ENCODE data around the gene RFC3. TPM values are rescaled to one million over a fixed set of nuclear protein-coding genes. Genes with fewer than 3 reads are reported as not detected.

The RFC3 gene
- total RNA-seq, 1 donor from 2014 or later, result 82.7 TPM

- H3K4me3 Mint-ChIP-seq, result no peak overlapping the region
- no peak overlapping the region for H3K27ac Mint-ChIP-seq
- no peak overlapping the region for H3K4me2 ChIP-seq
Observed at GRCh38 chr13:33838647-33839046, 20.7 kb downstream of the RFC3 start.

GRCh38 chr13:33840402-33840801 is 22.5 kb downstream of the RFC3 start:
- Mint-ChIP-seq H3K27me3 (ENCODE audit: insufficient read depth, low read depth) (no peaks in the 10 kb centered on the region), H3K36me3 (peaks cover 35% of the 10 kb centered on the region), H3K4me3 (no peak overlapping the region), H3K27ac (no peak overlapping the region), H3K4me1 (no peaks in the 10 kb centered on the region), H3K9me3 (no peaks in the 10 kb centered on the region)
- H4K20me1 ChIP-seq (ENCODE audit: low read depth), result no peaks in the 10 kb centered on the region
- no peaks in the 10 kb centered on the region for H3K27me3 ChIP-seq
- no peak overlapping the region for H3K9ac ChIP-seq
- H3K4me3 ChIP-seq, result no peak overlapping the region
- no peak for DNase-seq (ENCODE audit: low spot score)
- peaks cover 19% of the 10 kb centered on the region for H3K36me3 ChIP-seq
- no peak overlapping the region for H2AFZ ChIP-seq (replicated peaks)
- H3F3A ChIP-seq (ENCODE audit: low read depth), result no peaks in the 10 kb centered on the region
- H3K4me1 ChIP-seq, result no peaks in the 10 kb centered on the region
- no peaks in the 10 kb centered on the region for H3K79me2 ChIP-seq (ENCODE audit: low read depth)
- H3K27ac ChIP-seq, result no peak overlapping the region
- TF ChIP-seq CTCF (IDR thresholded peaks at IDR 0.05), result no peak
- TF ChIP-seq EZH2 (IDR thresholded peaks at IDR 0.05), result no peak
- no peak for TF ChIP-seq EZH2phosphoT487 (IDR thresholded peaks at IDR 0.05)
- H3K9me3 ChIP-seq (ENCODE audit: low read depth), result no peaks in the 10 kb centered on the region
- no peak overlapping the region for H3K4me2 ChIP-seq

More at GRCh38 chr13:33838647-33839046, 20.7 kb downstream of the RFC3 start:
- Histone ChIP-seq H3K4me3 (no peak overlapping the region), H3K9me3 (ENCODE audit: low read depth) (no peaks in the 10 kb centered on the region), H3K36me3 (peaks cover 20% of the 10 kb centered on the region), H4K20me1 (ENCODE audit: low read depth) (no peaks in the 10 kb centered on the region), H3K4me1 (no peaks in the 10 kb centered on the region), H3K27ac (no peak overlapping the region), H3K27me3 (no peaks in the 10 kb centered on the region), H3F3A (ENCODE audit: low read depth) (no peaks in the 10 kb centered on the region), H3K9ac (no peak overlapping the region), H3K79me2 (ENCODE audit: low read depth) (no peaks in the 10 kb centered on the region), H2AFZ (replicated peaks) (no peak overlapping the region)
- TF ChIP-seq EZH2 (IDR thresholded peaks at IDR 0.05) (no peak), CTCF (IDR thresholded peaks at IDR 0.05) (no peak), EZH2phosphoT487 (IDR thresholded peaks at IDR 0.05) (no peak)
- Mint-ChIP-seq H3K27me3 (ENCODE audit: insufficient read depth, low read depth) (no peaks in the 10 kb centered on the region), H3K9me3 (no peaks in the 10 kb centered on the region), H3K36me3 (peaks cover 42% of the 10 kb centered on the region), H3K4me1 (no peaks in the 10 kb centered on the region)
- DNase-seq (ENCODE audit: low spot score), result no peak

- no peak overlapping the region for H3K27ac Mint-ChIP-seq
- Histone ChIP-seq H4K20me1 (ENCODE audit: low read depth) (no peaks in the 10 kb centered on the region), H3K4me1 (no peaks in the 10 kb centered on the region), H2AFZ (replicated peaks) (no peak overlapping the region), H3K27me3 (no peaks in the 10 kb centered on the region), H3F3A (ENCODE audit: low read depth) (no peaks in the 10 kb centered on the region), H3K4me2 (no peak overlapping the region), H3K79me2 (ENCODE audit: low read depth) (no peaks in the 10 kb centered on the region), H3K4me3 (no peak overlapping the region), H3K27ac (no peak overlapping the region), H3K9me3 (ENCODE audit: low read depth) (no peaks in the 10 kb centered on the region), H3K9ac (no peak overlapping the region), H3K36me3 (peaks cover 10% of the 10 kb centered on the region)
- H3K4me1 Mint-ChIP-seq, result no peaks in the 10 kb centered on the region
- no peak overlapping the region for H3K4me3 Mint-ChIP-seq
- TF ChIP-seq EZH2 (IDR thresholded peaks at IDR 0.05) (no peak), EZH2phosphoT487 (IDR thresholded peaks at IDR 0.05) (no peak), CTCF (IDR thresholded peaks at IDR 0.05) (no peak)
- no peak for DNase-seq (ENCODE audit: low spot score)
- no peaks in the 10 kb centered on the region for H3K27me3 Mint-ChIP-seq (ENCODE audit: insufficient read depth, low read depth)
- no peaks in the 10 kb centered on the region for H3K9me3 Mint-ChIP-seq
- peaks cover 30% of the 10 kb centered on the region for H3K36me3 Mint-ChIP-seq
Observed at GRCh38 chr13:33842207-33842606, 24.3 kb downstream of the RFC3 start.

Data from neural progenitor cell (in vitro differentiated cells).